Trophoblast cell (in vitro differentiated cells and primary cell): ENCODE data around the gene AK4.

Experiments
- DNase-seq, 2 donors: peaks; one replicate each; pipeline ENCODE4 v3.0.0-alpha.2; 2016
- H2AFZ ChIP-seq: 2 replicates; pipeline ENCODE4 v1.6.1; 2013; ENCODE audit warnings: low read length, moderate library complexity, mild to moderate bottlenecking; ENCODE audit not compliant: insufficient read depth, poor library complexity
- H2AK5ac ChIP-seq: 2 replicates; pipeline ENCODE4 v1.6.1; 2013; ENCODE audit warnings: mild to moderate bottlenecking, low read length
- H2BK120ac ChIP-seq: 2 replicates; pipeline ENCODE4 v1.6.1; 2013; ENCODE audit warnings: low read length, mild to moderate bottlenecking, moderate library complexity; ENCODE audit not compliant: insufficient read depth, poor library complexity
- H2BK12ac ChIP-seq: 2 replicates; pipeline ENCODE4 v1.6.1; 2013; ENCODE audit warnings: mild to moderate bottlenecking, low read length, moderate library complexity
- H2BK5ac ChIP-seq: 2 replicates; pipeline ENCODE4 v1.6.1; 2013; ENCODE audit warnings: low read length, low read depth, moderate library complexity, mild to moderate bottlenecking; ENCODE audit not compliant: poor library complexity
- H3K14ac ChIP-seq: 2 replicates; pipeline ENCODE4 v1.6.1; 2013; ENCODE audit warnings: mild to moderate bottlenecking, low read length
- H3K18ac ChIP-seq: 2 replicates; pipeline ENCODE4 v1.6.1; 2013; ENCODE audit warnings: mild to moderate bottlenecking, low read length
- H3K23ac ChIP-seq: 2 replicates; pipeline ENCODE4 v1.6.1; 2013; ENCODE audit warnings: low read length
- H3K27ac ChIP-seq: 2 replicates; pipeline ENCODE4 v1.5.1; 2013; ENCODE audit warnings: low read depth, mild to moderate bottlenecking, inconsistent platforms, low read length, moderate library complexity
- H3K27me3 ChIP-seq: 2 replicates; pipeline ENCODE4 v1.6.1; 2013; ENCODE audit warnings: inconsistent platforms, mild to moderate bottlenecking, low read length, moderate library complexity; ENCODE audit not compliant: insufficient read depth
- H3K36me3 ChIP-seq, 2 experiments: 1 replicate in 1 of 2; 2 replicates in 1 of 2; pipeline ENCODE4 v1.6.1; 2013; ENCODE audit warnings: low read length in 2 of 2, mild to moderate bottlenecking in 2 of 2, moderate library complexity in 1 of 2; ENCODE audit not compliant: insufficient read depth in 2 of 2, control insufficient read depth in 1 of 2
- H3K4ac ChIP-seq: 2 replicates; pipeline ENCODE4 v1.6.1; 2013; ENCODE audit warnings: low read depth, mild to moderate bottlenecking, low read length, moderate library complexity
- H3K4me1 ChIP-seq, 2 experiments: 1 replicate in 1 of 2; 2 replicates in 1 of 2; pipeline ENCODE4 v1.6.1; 2013; ENCODE audit warnings: low read length in 2 of 2, mild to moderate bottlenecking in 2 of 2, moderate library complexity in 1 of 2; ENCODE audit not compliant: insufficient read depth in 2 of 2, control insufficient read depth in 1 of 2
- H3K4me2 ChIP-seq: 2 replicates; pipeline ENCODE4 v1.6.1; 2013; ENCODE audit warnings: inconsistent platforms, mild to moderate bottlenecking, low read length, moderate library complexity
- H3K4me3 ChIP-seq: 2 replicates; pipeline ENCODE4 v1.5.1; 2013; ENCODE audit warnings: mild to moderate bottlenecking, low read depth, low read length, inconsistent platforms
- H3K79me1 ChIP-seq: one replicate; pipeline ENCODE4 v1.6.1; 2013; ENCODE audit warnings: low read length
- H3K79me2 ChIP-seq: 2 replicates; pipeline ENCODE4 v1.6.1; 2013; ENCODE audit warnings: low read length, mild to moderate bottlenecking; ENCODE audit not compliant: control insufficient read depth, insufficient read depth, poor library complexity
- H3K9ac ChIP-seq: 2 replicates; pipeline ENCODE4 v1.6.1; 2013; ENCODE audit warnings: mild to moderate bottlenecking, low read length
- H3K9me3 ChIP-seq: 2 replicates; pipeline ENCODE4 v1.6.1; 2013; ENCODE audit warnings: low read depth, mild to moderate bottlenecking, control low read depth, inconsistent platforms, low read length; ENCODE audit not compliant: insufficient read depth
- H4K12ac ChIP-seq: 2 replicates; pipeline ENCODE4 v1.6.1; 2013; ENCODE audit warnings: low read depth, mild to moderate bottlenecking, low read length, moderate library complexity
- H4K8ac ChIP-seq: 2 replicates; pipeline ENCODE4 v1.6.1; 2013; ENCODE audit warnings: low read depth, mild to moderate bottlenecking, low read length, moderate library complexity
- H4K91ac ChIP-seq: one replicate; pipeline ENCODE4 v1.6.1; 2013; ENCODE audit warnings: low read depth, mild to moderate bottlenecking, low read length, moderate library complexity
- WGBS: extraction: QIAGEN DNeasy Blood & Tissue Kit; methylation state at CpG from one replicate; pipeline ENCODE4 v1.1.7; 2013; ENCODE audit warnings: missing lambda C conversion rate; ENCODE audit not compliant: insufficient read length, insufficient coverage; ENCODE audit errors: extremely low coverage; 5-methylcytosine and 5-hydroxymethylcytosine counted together

AK4 gene

GRCh38 chr1:65180977-65181376 is 33.0 kb downstream of the AK4 start:
- H2AFZ ChIP-seq = no peak overlapping the region
- no peaks in the 10 kb centered on the region for H3K27me3 ChIP-seq
- H2BK5ac ChIP-seq = no peak overlapping the region
- no peak for DNase-seq
- no peak overlapping the region for H3K14ac ChIP-seq
- H4K91ac ChIP-seq = no peak overlapping the region
- no peak overlapping the region for H3K23ac ChIP-seq
- no peak overlapping the region for H3K4ac ChIP-seq
- no peak overlapping the region for H2BK12ac ChIP-seq
- no peak overlapping the region for H3K4me2 ChIP-seq
- no peak overlapping the region for H4K8ac ChIP-seq
- H4K12ac ChIP-seq = no peak overlapping the region
- H3K9ac ChIP-seq = no peak overlapping the region
- no peak overlapping the region for H3K27ac ChIP-seq
- H2AK5ac ChIP-seq = no peak overlapping the region
- H3K9me3 ChIP-seq = no peaks in the 10 kb centered on the region
- H3K18ac ChIP-seq = no peak overlapping the region
- peaks cover 0 to 8% of the 10 kb centered on the region in 2 experiments for H3K4me1 ChIP-seq
- no peaks in the 10 kb centered on the region for H3K79me2 ChIP-seq
- H3K4me3 ChIP-seq = no peak overlapping the region
- H2BK120ac ChIP-seq = no peak overlapping the region
- peaks cover 2% of the 10 kb centered on the region for H3K79me1 ChIP-seq
- WGBS = no CpG with 5 or more reads among the region's 1 CpG
- H3K36me3 ChIP-seq = no peaks in the 10 kb centered on the region

- no peak overlapping the region for H4K12ac ChIP-seq
- H3K36me3 ChIP-seq = no peaks in the 10 kb centered on the region
- H2BK120ac ChIP-seq = no peak overlapping the region
- H3K79me2 ChIP-seq = no peaks in the 10 kb centered on the region
- H3K27me3 ChIP-seq = no peaks in the 10 kb centered on the region
- H3K14ac ChIP-seq = no peak overlapping the region
- H3K9me3 ChIP-seq = no peaks in the 10 kb centered on the region
- no peak overlapping the region for H3K9ac ChIP-seq
- no peak overlapping the region for H3K4me2 ChIP-seq
- H3K23ac ChIP-seq = no peak overlapping the region
- peaks cover 2% of the 10 kb centered on the region for H3K79me1 ChIP-seq
- no peak overlapping the region for H2AFZ ChIP-seq
- H3K4me1 ChIP-seq = peaks cover 0 to 6% of the 10 kb centered on the region in 2 experiments
- H2AK5ac ChIP-seq = no peak overlapping the region
- no peak overlapping the region for H3K4me3 ChIP-seq
- H2BK5ac ChIP-seq = no peak overlapping the region
- H4K91ac ChIP-seq = no peak overlapping the region
- H3K18ac ChIP-seq = no peak overlapping the region
- H4K8ac ChIP-seq = no peak overlapping the region
- DNase-seq = no peak
- no peak overlapping the region for H3K4ac ChIP-seq
- no peak overlapping the region for H2BK12ac ChIP-seq
- no peak overlapping the region for H3K27ac ChIP-seq
- no CpG with 5 or more reads among the region's 2 CpGs for WGBS
These were observed 34.8 kb downstream of the AK4 start for GRCh38 chr1:65182658-65183268.

GRCh38 chr1:65189576-65190115 is 41.6 kb downstream of the AK4 start:
- no peak overlapping the region for H3K23ac ChIP-seq
- H3K27me3 ChIP-seq = no peaks in the 10 kb centered on the region
- H3K18ac ChIP-seq = no peak overlapping the region
- H3K79me1 ChIP-seq = no peaks in the 10 kb centered on the region
- H2AK5ac ChIP-seq = no peak overlapping the region
- H4K12ac ChIP-seq = no peak overlapping the region
- no peak overlapping the region for H3K4ac ChIP-seq
- no peak overlapping the region for H2BK12ac ChIP-seq
- DNase-seq = no peak
- no peak overlapping the region for H3K14ac ChIP-seq
- H3K36me3 ChIP-seq = no peaks in the 10 kb centered on the region
- no CpG with 5 or more reads among the region's 2 CpGs for WGBS
- H3K4me2 ChIP-seq = no peak overlapping the region
- H3K4me1 ChIP-seq = peaks cover 0 to 3% of the 10 kb centered on the region in 2 experiments
- H3K27ac ChIP-seq = no peak overlapping the region
- peaks cover 3% of the 10 kb centered on the region for H3K9me3 ChIP-seq
- no peak overlapping the region for H4K91ac ChIP-seq
- H2BK120ac ChIP-seq = no peak overlapping the region
- H3K79me2 ChIP-seq = no peaks in the 10 kb centered on the region
- no peak overlapping the region for H4K8ac ChIP-seq
- H2AFZ ChIP-seq = no peak overlapping the region
- no peak overlapping the region for H2BK5ac ChIP-seq
- no peak overlapping the region for H3K4me3 ChIP-seq
- H3K9ac ChIP-seq = no peak overlapping the region

GRCh38 chr1:65190229-65190628 is 42.2 kb downstream of the AK4 start:
- Histone ChIP-seq H4K12ac (no peak overlapping the region), H3K27me3 (no peaks in the 10 kb centered on the region), H2BK12ac (no peak overlapping the region), H3K4me3 (no peak overlapping the region), H4K91ac (no peak overlapping the region), H3K4ac (no peak overlapping the region), H3K23ac (no peak overlapping the region), H3K9ac (no peak overlapping the region), H3K18ac (no peak overlapping the region), H4K8ac (no peak overlapping the region), H3K79me2 (no peaks in the 10 kb centered on the region), H3K79me1 (no peaks in the 10 kb centered on the region), H3K9me3 (peaks cover 3% of the 10 kb centered on the region), H2AK5ac (no peak overlapping the region), H3K36me3 (no peaks in the 10 kb centered on the region), H3K14ac (no peak overlapping the region), H3K4me1 (peaks cover 0 to 3% of the 10 kb centered on the region in 2 experiments), H3K4me2 (no peak overlapping the region), H2AFZ (no peak overlapping the region), H2BK120ac (no peak overlapping the region), H3K27ac (no peak overlapping the region), H2BK5ac (no peak overlapping the region)
- no CpG with 5 or more reads among the region's 4 CpGs for WGBS
- no peak for DNase-seq
